Pulmonary artery endothelial cell (primary cell): ENCODE data around the gene CYLC1. TPM values are rescaled to one million over a fixed set of nuclear protein-coding genes. Genes with fewer than 3 reads are reported as not detected.

Experiments used
- DNase-seq: peaks from one replicate; pipeline ENCODE4 v3.0.0-alpha.2; 2011; ENCODE audit warnings: low read depth, low spot score
- total RNA-seq: library from RNA; depleted of rRNA; stranded (reverse); fragments of >200 nt; gene quantifications from 2 replicates; pipeline ENCODE4 v1.2.3, GENCODE V29; 2014

The CYLC1 gene, protein sequence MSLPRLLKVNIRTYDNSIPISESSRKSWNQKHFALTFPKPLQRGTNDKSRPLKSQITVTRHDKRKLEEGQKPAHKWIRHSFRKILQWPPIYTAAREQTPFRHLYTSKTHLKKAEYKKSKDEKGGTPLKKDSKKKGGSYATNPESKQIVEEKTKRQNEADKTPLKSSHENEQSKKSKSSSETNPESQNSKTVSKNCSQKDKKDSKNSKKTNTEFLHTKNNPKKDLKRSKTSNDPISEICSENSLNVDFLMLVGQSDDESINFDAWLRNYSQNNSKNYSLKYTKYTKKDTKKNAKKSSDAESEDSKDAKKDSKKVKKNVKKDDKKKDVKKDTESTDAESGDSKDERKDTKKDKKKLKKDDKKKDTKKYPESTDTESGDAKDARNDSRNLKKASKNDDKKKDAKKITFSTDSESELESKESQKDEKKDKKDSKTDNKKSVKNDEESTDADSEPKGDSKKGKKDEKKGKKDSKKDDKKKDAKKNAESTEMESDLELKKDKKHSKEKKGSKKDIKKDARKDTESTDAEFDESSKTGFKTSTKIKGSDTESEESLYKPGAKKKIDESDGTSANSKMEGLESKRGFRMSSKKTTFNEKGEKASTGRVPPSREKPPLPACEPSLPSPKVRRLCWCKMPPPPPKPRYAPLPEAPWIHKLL
- total RNA-seq: not detected in 2 replicates

DNA sequence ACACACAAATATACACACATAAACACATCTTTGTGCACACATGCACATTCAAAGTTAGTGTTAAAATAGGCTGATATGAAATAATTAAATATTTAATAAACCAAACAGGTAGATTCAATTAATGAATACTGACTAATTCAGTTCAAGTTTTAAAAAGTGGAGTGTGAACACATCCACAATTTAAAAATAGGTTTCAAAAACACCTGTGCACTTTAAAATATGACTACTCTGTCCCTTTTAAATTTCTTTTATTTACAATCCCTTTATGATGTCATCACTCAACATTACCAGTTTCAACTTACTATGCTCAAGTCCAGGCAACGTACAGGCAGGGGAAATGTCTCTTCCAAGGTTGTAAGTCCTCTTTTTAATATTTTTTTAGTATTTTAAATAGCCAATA is at the start of gene CYLC1:
TSS of gene CYLC1 (plus strand) at position 301 of the 400 bp plus-strand sequence. CDS start at position 338, 37 bp downstream.
- no peak for DNase-seq

DNA sequence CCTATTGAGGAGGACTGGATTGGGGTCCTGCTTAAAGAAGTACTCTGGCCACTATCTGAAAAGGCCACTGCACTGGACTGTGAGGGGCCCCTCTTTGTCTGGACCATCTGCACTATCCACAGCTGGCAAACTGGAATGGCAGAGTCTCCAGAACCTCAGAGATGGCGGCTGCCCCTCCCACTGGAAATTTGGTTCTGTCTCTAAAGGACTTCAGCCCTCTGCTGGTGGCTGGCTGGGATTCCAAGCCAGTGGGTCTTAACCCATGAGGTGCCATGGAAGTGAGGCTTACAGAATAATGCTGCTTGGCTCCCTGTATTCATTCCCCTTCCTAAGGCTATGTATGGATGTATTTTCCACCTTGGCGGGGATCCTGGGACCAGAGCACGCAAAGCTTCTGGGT is 41.6 kb upstream of the CYLC1 start:
- DNase-seq: no peak

DNA sequence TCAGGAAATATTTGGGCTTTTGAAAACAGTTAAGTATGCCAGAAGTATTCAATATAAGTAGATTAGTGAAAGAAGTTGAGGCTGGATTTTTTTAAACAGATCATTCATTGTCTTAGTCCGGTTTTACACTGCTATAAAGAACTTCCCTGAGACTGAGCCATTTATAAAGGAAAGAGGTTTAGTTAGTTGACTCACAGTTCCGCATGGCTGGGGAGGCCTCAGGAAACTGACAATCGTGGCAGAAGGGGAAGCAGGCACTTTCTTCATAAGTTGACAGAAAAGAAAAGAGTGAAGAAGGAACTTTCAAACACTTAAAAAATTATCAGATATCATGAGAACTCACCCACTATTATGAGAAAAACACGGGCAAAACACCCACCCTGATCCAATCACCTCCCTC is 31.1 kb upstream of the CYLC1 start:
- DNase-seq: no peak

DNA sequence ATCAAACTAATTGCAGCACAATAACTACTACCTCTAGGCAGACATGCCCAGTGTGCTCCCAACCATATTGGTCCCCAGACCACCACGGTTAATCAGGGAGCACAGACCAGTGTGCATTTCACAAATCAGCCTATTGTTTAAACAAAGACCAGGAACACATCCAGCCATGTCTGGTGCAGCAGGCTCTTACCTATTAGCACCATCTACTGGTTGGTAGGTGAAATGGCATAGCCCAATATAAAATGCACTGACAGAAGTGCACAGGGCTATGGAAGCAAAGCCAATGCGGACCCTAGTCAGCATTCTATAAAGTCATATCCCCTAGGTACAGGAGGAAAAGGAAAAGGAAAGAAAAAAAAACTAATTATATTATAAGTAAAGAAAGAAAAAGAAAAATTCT is 15.5 kb upstream of the CYLC1 start:
- no peak for DNase-seq

DNA sequence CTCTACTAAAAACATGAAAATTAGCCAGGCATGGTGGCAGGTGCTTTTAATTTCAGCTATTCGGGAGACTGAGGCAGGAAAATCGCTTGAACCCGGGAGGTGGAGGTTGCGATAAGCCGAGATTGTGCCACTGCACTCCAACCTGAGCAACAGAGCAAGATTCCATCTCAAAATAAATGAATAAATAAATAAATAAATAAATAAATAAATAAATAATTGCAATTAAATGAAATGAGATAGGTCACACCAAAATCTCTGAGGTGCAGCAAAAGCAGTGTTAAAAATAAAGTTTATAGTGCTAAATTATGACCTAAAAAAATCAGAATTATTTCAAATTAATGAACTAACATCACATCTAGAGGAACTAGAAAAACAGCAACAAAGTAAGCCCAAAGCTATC is 13.6 kb upstream of the CYLC1 start:
- DNase-seq: no peak

DNA sequence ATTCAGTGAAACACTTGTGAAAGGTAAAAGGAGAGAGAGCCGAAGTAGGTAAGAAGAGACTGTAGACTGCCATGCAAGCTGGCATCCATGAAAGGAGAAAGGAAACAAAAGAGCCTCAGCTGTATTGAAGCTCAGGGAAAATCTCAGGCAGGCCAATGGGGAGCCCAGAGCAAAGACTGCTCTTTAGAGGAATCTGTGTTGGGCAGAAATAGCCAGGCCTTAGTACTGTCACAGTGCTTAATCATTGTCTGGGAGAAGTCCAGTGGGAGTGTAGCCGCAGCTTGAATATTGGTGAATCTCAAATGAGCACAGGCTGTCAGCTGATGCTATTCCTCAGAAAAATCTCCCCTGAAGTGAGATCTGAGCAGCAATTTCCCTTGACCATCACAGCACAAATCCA is 27.6 kb downstream of the CYLC1 start:
- no peak for DNase-seq

DNA sequence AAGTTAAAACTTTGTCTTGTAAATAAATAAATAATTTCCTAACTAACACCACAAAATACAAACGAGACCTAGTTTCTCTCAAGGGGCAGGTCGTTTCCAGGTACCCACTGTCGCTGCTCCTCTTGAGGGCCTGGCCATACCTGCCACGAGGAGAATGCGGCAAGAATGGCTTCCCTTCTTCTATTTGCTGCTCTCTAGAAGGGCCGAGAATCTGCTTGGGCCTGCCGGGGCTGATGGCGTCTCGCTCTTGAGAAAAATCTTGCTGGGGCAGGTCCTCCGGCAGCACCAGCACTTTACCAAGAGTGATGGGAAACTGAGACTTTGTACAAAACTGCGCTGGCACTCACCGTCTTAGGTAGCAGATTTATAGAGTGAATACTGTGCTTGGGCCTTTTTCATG is 31.5 kb downstream of the CYLC1 start:
- DNase-seq: no peak

DNA sequence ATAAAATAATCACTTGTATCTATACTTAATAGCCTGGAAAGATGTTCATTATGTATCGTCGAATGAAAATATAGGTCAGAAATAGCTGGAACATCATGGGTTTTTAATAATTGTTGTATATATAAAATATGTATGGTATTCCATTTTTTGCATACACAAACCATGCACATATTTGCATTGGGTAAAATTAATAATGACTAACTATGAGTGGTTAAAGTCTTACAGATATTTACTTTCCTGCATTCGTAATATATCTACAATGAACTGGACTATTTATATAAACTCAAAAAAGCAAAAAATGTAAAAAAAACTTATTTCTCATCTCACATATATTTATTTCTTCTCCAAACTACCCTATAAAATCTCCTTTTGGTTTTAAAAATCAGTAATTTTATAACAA is 46.0 kb downstream of the CYLC1 start:
- DNase-seq: no peak

DNA sequence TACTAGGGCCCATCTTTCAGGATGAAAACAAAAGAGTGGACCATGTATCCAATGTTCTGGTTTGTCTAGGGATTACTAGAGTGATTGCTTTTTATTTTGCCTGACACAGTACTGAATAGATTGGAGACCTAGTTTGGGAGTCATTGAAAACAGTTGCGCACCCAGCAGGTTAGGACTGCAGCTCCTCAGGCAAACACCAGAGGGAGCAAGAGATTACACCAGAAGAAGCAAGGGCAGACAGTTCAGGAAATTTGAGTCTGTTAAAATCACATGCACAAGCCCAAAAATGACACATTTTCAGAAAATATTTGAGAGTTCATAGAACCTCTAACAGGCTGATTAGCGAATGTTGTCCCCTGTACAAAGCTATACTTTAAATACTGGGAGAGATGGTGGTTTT is 55.6 kb downstream of the CYLC1 start:
- DNase-seq: no peak

DNA sequence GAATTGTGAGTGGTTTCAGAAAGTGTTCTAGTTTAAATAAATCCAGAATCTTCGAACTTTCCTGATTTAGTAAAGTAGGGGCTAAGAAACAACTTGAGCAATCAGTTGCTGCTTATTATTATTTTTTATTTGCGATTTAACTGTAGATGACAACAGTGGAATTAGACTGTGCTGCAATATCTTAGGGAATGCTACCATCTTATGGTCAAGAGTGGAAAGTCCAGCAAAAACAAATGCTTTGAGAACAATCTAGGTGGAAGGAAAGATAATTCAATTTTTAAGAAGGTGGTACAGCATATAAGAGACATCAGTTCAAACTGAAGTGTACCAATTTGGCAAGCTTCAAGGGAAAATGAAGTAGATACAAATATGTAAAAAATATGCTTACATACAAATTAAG is 73.3 kb downstream of the CYLC1 start:
- no peak for DNase-seq
